ENCODE results near the gene COASY.

COASY gene

DNA sequence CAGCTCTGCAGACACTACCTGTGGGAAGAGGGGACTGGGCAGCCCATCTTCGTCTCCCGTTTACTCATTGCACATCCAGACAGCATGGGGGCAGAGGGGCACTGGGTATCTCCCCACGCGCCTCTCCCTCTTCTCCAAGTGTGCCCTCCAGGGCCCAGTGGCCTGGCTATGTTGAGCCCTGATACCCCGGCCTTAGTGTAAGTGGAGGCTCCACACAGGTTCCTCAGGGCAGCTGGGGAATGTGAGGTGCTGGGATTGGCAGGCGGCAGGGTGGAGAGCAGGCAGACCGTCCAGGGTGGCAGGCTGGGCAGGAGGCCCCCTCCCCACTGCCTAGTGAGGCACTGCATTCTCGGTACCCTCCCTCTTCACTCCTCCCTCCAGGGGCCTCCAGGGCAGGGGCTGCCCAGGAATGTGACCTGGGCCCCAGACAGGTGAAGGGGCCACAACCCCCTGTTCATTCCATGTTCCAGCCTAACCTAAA is 39.1 kb upstream of the COASY start:
- H3K9me3 Mint-ChIP-seq, result no peaks in the 10 kb centered on the region
- no peak overlapping the region for H3K4me3 Mint-ChIP-seq
- peaks cover 17% of the 10 kb centered on the region for H3K4me1 Mint-ChIP-seq (ENCODE audit: low read depth)
- peaks cover 3% of the 10 kb centered on the region for H3K27me3 Mint-ChIP-seq
- H3K27ac Mint-ChIP-seq, result no peak overlapping the region
- H3K36me3 Mint-ChIP-seq (ENCODE audit: low read depth), result no peaks in the 10 kb centered on the region

GRCh38 chr17:42525221-42525620 is 36.7 kb upstream of the COASY start:
- no peaks in the 10 kb centered on the region for H3K9me3 Mint-ChIP-seq
- H3K27ac Mint-ChIP-seq, result no peak overlapping the region
- H3K4me1 Mint-ChIP-seq (ENCODE audit: low read depth), result peaks cover 29% of the 10 kb centered on the region
- no peaks in the 10 kb centered on the region for H3K36me3 Mint-ChIP-seq (ENCODE audit: low read depth)
- no peak overlapping the region for H3K4me3 Mint-ChIP-seq
- H3K27me3 Mint-ChIP-seq, result peaks cover 3% of the 10 kb centered on the region

GRCh38 chr17:42526031-42526444 is 35.9 kb upstream of the COASY start:
- no peaks in the 10 kb centered on the region for H3K9me3 Mint-ChIP-seq
- peaks cover 3% of the 10 kb centered on the region for H3K27me3 Mint-ChIP-seq
- peaks cover 37% of the 10 kb centered on the region for H3K4me1 Mint-ChIP-seq (ENCODE audit: low read depth)
- no peak overlapping the region for H3K27ac Mint-ChIP-seq
- H3K4me3 Mint-ChIP-seq, result no peak overlapping the region
- no peaks in the 10 kb centered on the region for H3K36me3 Mint-ChIP-seq (ENCODE audit: low read depth)

GRCh38 chr17:42527932-42528331 is 34.0 kb upstream of the COASY start:
- Mint-ChIP-seq H3K36me3 (ENCODE audit: low read depth) (no peaks in the 10 kb centered on the region), H3K27ac (no peak overlapping the region), H3K9me3 (no peaks in the 10 kb centered on the region), H3K4me3 (no peak overlapping the region), H3K27me3 (peaks cover 3% of the 10 kb centered on the region), H3K4me1 (ENCODE audit: low read depth) (peaks cover 46% of the 10 kb centered on the region)

- peaks cover 42% of the 10 kb centered on the region for H3K4me1 Mint-ChIP-seq (ENCODE audit: low read depth)
- no peaks in the 10 kb centered on the region for H3K9me3 Mint-ChIP-seq
- peaks cover 4% of the 10 kb centered on the region for H3K27me3 Mint-ChIP-seq
- H3K36me3 Mint-ChIP-seq (ENCODE audit: low read depth), result no peaks in the 10 kb centered on the region
- no peak overlapping the region for H3K4me3 Mint-ChIP-seq
- H3K27ac Mint-ChIP-seq, result no peak overlapping the region
Measured at GRCh38 chr17:42529061-42529460, 32.9 kb upstream of the COASY start.

DNA sequence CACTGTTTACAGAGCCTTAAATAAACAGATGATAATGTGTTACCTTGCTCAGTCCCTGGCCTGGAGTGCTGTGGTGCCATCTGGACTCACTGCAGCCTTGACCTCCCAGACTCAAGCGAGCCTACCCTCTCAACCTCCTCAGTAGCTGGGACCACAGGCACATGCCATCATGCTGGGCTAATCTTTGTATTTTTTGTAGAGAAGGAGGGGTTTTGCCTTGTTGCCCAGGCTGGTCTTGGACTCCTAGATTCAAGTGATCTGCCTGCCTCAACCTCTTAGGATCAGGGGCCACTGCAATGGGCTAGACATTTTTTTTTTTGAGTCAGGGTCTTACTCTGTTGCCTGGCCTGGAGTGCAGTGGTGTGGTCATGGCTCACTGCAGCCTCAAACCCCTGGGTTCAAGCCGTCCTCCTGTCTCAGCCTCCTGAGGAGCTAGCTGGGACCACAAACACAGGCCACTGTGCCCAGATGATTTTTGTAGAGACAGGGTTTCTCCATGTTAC is 30.9 kb upstream of the COASY start:
- H3K36me3 Mint-ChIP-seq (ENCODE audit: low read depth), result no peaks in the 10 kb centered on the region
- peaks cover 41% of the 10 kb centered on the region for H3K4me1 Mint-ChIP-seq (ENCODE audit: low read depth)
- no peak overlapping the region for H3K27ac Mint-ChIP-seq
- no peaks in the 10 kb centered on the region for H3K9me3 Mint-ChIP-seq
- no peak overlapping the region for H3K4me3 Mint-ChIP-seq
- H3K27me3 Mint-ChIP-seq, result peaks cover 4% of the 10 kb centered on the region

DNA sequence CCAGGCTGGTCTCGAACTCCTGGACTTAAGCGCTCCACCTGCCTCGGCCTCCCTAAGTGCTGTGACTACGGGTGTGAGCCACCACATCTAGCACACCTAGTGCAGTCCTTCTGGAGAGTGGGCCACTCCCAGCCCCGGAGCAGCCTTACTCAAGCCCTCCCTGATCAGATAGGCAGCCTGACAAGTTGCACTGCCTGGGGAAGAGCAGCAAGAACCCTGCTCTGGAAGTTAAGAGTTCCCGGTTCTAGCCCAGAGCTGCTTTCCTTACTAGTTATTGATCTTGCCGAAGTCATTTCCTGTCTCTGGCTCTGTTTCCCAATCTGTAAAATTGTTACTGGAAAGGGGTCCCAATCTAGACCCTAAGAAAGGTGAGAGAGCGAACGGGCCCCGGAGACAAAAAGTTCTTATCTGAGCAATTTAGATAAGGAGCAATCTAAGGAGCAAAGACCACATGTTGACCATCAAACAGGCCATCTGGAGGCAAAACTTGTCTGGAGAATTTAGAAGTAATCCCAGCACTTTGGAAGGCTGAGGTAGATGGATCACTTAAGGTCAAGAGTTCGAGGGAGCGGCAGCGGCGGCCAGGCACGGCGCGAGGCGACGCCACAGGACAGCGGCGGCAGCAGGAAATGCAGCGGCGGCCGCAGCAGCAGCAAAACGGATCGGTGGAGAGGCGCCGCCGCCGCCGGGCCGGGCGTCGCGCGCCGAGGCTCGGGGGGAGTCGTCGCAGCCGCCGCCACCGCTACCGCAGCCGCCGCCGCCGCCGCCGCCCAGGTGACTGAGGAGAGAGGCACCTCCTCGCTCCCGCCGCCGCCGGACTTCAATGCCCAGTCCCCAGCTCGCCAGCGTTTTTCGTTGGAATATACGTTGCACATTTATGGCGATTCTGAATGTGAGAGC is 30.2 kb upstream of the COASY start:
- H3K4me1 Mint-ChIP-seq (ENCODE audit: low read depth), result peaks cover 44% of the 10 kb centered on the region

GRCh38 chr17:42535155-42536047 is 26.5 kb upstream of the COASY start:
- no peaks in the 10 kb centered on the region for H3K9me3 Mint-ChIP-seq
- peaks cover 4% of the 10 kb centered on the region for H3K27me3 Mint-ChIP-seq
- peaks cover 45% of the 10 kb centered on the region for H3K4me1 Mint-ChIP-seq (ENCODE audit: low read depth)
- peak overlapping the region; percentile 88 for H3K4me3 Mint-ChIP-seq
- H3K36me3 Mint-ChIP-seq (ENCODE audit: low read depth), result peaks cover 3% of the 10 kb centered on the region
- peak overlapping the region; percentile 87 for H3K27ac Mint-ChIP-seq

More for the DNA sequence above, 30.2 kb upstream of the COASY start:
- Mint-ChIP-seq H3K27ac (peak overlapping the region; percentile 68), H3K9me3 (no peaks in the 10 kb centered on the region), H3K27me3 (peaks cover 4% of the 10 kb centered on the region), H3K36me3 (ENCODE audit: low read depth) (no peaks in the 10 kb centered on the region), H3K4me3 (peak overlapping the region; percentile 81)

GRCh38 chr17:42536048-42536371 is 25.9 kb upstream of the COASY start, which contains the start of gene NAGLU:
Gene NAGLU, plus strand, starts transcription at chr17:42536241. Its CDS starts 32 bp downstream, at chr17:42536273.
- Mint-ChIP-seq H3K9me3 (no peaks in the 10 kb centered on the region), H3K4me1 (ENCODE audit: low read depth) (peaks cover 45% of the 10 kb centered on the region), H3K4me3 (peak within 1 kb of the TSS; percentile 89), H3K36me3 (ENCODE audit: low read depth) (peaks cover 3% of the 10 kb centered on the region), H3K27me3 (peaks cover 4% of the 10 kb centered on the region), H3K27ac (peak within 1 kb of the TSS; percentile 87)

DNA sequence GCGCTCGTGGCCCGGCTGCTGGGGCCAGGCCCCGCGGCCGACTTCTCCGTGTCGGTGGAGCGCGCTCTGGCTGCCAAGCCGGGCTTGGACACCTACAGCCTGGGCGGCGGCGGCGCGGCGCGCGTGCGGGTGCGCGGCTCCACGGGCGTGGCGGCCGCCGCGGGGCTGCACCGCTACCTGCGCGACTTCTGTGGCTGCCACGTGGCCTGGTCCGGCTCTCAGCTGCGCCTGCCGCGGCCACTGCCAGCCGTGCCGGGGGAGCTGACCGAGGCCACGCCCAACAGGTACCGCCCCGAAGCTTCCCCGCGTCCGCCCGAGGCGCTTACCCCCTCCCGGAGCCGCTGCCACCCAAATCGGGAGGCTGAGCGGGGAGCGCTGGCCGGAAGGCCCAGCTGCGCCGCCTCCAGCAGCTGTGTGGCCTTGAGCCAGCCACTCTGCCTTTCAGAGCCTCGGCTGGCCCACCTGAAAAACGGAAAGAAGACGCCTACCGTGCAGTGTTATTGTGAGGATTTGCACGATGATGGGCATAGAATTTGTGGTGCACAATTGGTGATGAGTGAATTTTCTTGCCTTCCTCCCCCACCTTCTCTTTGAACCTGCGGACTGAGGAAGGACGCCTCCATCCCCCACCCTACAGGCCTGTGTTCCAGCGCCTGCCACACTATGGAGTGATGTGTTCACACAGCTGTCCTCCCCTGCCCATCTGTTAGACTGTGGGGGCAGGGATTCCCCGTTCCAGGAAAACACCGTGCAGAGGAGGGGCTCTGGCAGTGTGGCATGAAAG is 25.4 kb upstream of the COASY start:
- no peaks in the 10 kb centered on the region for H3K9me3 Mint-ChIP-seq
- H3K4me3 Mint-ChIP-seq, result peak overlapping the region; percentile 89
- peak overlapping the region; percentile 63 for H3K27ac Mint-ChIP-seq
- H3K27me3 Mint-ChIP-seq, result peaks cover 4% of the 10 kb centered on the region
- peaks cover 45% of the 10 kb centered on the region for H3K4me1 Mint-ChIP-seq (ENCODE audit: low read depth)
- H3K36me3 Mint-ChIP-seq (ENCODE audit: low read depth), result peaks cover 6% of the 10 kb centered on the region

GRCh38 chr17:42537156-42537805 is 24.7 kb upstream of the COASY start:
- Mint-ChIP-seq H3K27me3 (peaks cover 4% of the 10 kb centered on the region), H3K9me3 (no peaks in the 10 kb centered on the region), H3K27ac (no peak overlapping the region), H3K4me3 (peak overlapping the region; percentile 89), H3K36me3 (ENCODE audit: low read depth) (peaks cover 7% of the 10 kb centered on the region), H3K4me1 (ENCODE audit: low read depth) (peaks cover 43% of the 10 kb centered on the region)

- Mint-ChIP-seq H3K36me3 (ENCODE audit: low read depth) (peaks cover 7% of the 10 kb centered on the region), H3K4me1 (ENCODE audit: low read depth) (peaks cover 43% of the 10 kb centered on the region), H3K27ac (no peak overlapping the region), H3K27me3 (peaks cover 4% of the 10 kb centered on the region), H3K4me3 (peak overlapping the region; percentile 64), H3K9me3 (no peaks in the 10 kb centered on the region)
Measured at GRCh38 chr17:42537826-42538451, 24.0 kb upstream of the COASY start.

- peaks cover 7% of the 10 kb centered on the region for H3K36me3 Mint-ChIP-seq (ENCODE audit: low read depth)
Measured at GRCh38 chr17:42538482-42538881, 23.5 kb upstream of the COASY start.

More at GRCh38 chr17:42538482-42538881, 23.5 kb upstream of the COASY start:
- no peak overlapping the region for H3K27ac Mint-ChIP-seq
- peaks cover 43% of the 10 kb centered on the region for H3K4me1 Mint-ChIP-seq (ENCODE audit: low read depth)
- no peak overlapping the region for H3K4me3 Mint-ChIP-seq
- H3K27me3 Mint-ChIP-seq, result peaks cover 2% of the 10 kb centered on the region
- no peaks in the 10 kb centered on the region for H3K9me3 Mint-ChIP-seq
